ENCODE results near the gene FARP1.

- no peak for TF ChIP-seq MAX (IDR thresholded peaks at IDR 0.05)
- no peak for TF ChIP-seq CEBPB (IDR thresholded peaks at IDR 0.05)
Measured at GRCh38 chr13:98307463-98308085, 164.7 kb downstream of the FARP1 start.
